Measurements from ENCODE around the gene GSTM3.

DNA sequence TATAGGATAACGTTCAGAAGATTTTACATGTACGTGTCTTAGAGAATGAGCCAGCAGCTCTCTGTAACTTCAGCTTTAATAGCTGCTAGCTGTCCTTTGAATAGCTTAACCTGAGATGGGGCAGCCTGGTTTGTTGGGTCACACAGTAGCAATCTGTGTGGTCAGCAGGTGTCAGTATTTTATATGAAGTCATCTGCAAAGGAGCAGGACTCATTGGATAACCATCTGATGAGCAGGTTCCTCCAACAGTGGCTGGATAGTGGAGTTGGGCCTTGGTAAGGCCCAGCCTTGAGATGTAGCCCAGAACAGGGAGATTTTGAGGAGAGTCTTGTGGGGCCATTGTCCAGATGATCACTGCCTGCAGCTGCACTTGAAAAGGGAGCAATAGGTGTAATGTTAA is 22.3 kb downstream of the GSTM3 start:
- no peak for TF ChIP-seq EZH2phosphoT487 (IDR thresholded peaks at IDR 0.05; ENCODE audit: insufficient read depth, low read depth)
- no peak for TF ChIP-seq EZH2 (IDR thresholded peaks at IDR 0.05; ENCODE audit: insufficient read depth, poor library complexity, severe bottlenecking)
